Measurements from ENCODE around the gene TMEM109. TPM values are rescaled to one million over a fixed set of nuclear protein-coding genes. Genes with fewer than 3 reads are reported as not detected.

The TMEM109 gene
- total and polyA plus RNA-seq, 2 of the 4 experiments (the other 2 are of a cell fraction), result 15.1 to 69.7 TPM

DNA sequence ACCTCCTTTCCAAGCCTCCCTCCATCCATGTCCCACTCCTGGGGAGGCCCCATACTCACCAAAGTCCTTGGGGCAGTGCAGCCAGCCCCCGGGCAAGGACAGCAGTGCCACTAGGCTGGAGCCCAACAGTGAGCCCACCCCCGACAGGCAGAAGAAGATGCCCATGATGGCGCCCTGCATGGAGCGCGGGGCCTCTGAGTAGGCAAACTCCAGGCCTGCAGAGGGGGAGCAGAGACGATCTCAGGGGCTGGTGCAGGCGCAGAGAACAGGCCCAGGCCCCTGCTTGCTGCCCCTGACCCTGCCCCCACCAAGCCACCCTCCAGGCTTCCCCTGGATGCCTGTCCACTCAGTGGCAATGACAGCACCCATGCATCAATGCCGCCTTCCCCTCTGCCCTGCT lies 23.9 kb downstream of the TMEM109 start:
- ChIA-PET CTCF (no interaction called here), POLR2A (ENCODE audit: unreplicated experiment) (no interaction called here)
- Histone ChIP-seq H3K27me3 (ENCODE audit: control insufficient read depth, insufficient read depth, low read length) (no peaks in the 10 kb centered on the region), H3K4me3 (ENCODE audit: insufficient read depth, low read depth, low read length) (no peak overlapping the region), H2AK9ac (replicated peaks; ENCODE audit: low read depth, low read length, poor library complexity) (no peak overlapping the region), H4K20me1 (ENCODE audit: insufficient read depth, low read length) (no peaks in the 10 kb centered on the region), H3K4me2 (ENCODE audit: low read depth, low read length) (no peak overlapping the region), H4K91ac (ENCODE audit: insufficient read depth, low read depth, low read length) (no peak overlapping the region), H2BK20ac (ENCODE audit: low read depth, low read length) (no peak overlapping the region), H3K23ac (ENCODE audit: low read depth, low read length) (no peak overlapping the region), H3K18ac (ENCODE audit: low read depth, low read length) (no peak overlapping the region), H3K36me3 (ENCODE audit: control insufficient read depth, insufficient read depth, low read length) (peaks cover 34% of the 10 kb centered on the region), H3K56ac (ENCODE audit: extremely low read depth, insufficient read depth, low read length) (no peak overlapping the region), H3K4ac (ENCODE audit: low read depth, low read length) (no peak overlapping the region), H2BK15ac (ENCODE audit: low read depth, low read length) (no peak overlapping the region), H4K8ac (ENCODE audit: low read depth in 2 of 2, low read length in 2 of 2) (no peak overlapping the region), H3K9ac (ENCODE audit: low read depth, low read length) (no peak overlapping the region), H2BK120ac (ENCODE audit: low read depth, low read length) (no peak overlapping the region), H3K9me1 (ENCODE audit: insufficient read depth, low read length) (no peaks in the 10 kb centered on the region), H2BK5ac (ENCODE audit: low read depth, low read length, poor library complexity, severe bottlenecking) (no peak overlapping the region), H3K79me1 (ENCODE audit: low read depth in 1 of 2, low read length in 2 of 2) (no peaks in the 10 kb centered on the region), H4K5ac (ENCODE audit: low read depth, low read length) (no peak overlapping the region), H3K14ac (replicated peaks; ENCODE audit: low read depth, low read length) (no peak overlapping the region), H3K4me1 (ENCODE audit: control insufficient read depth, insufficient read depth, low read length) (peaks cover 1% of the 10 kb centered on the region; the same call in 1 of the 2 replicates), H2AFZ (replicated peaks; ENCODE audit: low read length, poor library complexity) (no peak overlapping the region), H3K9me3 (ENCODE audit: control insufficient read depth, insufficient read depth, low read length) (no peaks in the 10 kb centered on the region), H3K27ac (ENCODE audit: insufficient read depth, low read length) (no peak overlapping the region), H2AK5ac (ENCODE audit: low read depth, low read length) (no peak overlapping the region)
- TF ChIP-seq BHLHE40 (IDR thresholded peaks at IDR 0.05; ENCODE audit: low read depth, low read length) (no peak), CHD1 (IDR thresholded peaks at IDR 0.05; ENCODE audit: low read depth, low read length) (no peak), RFX5 (IDR thresholded peaks at IDR 0.05; ENCODE audit: low read depth, low read length) (no peak)
- BruUV-seq (replicated peaks), result no TSS peak
- dilution Hi-C loops (cut with HindIII; ENCODE audit: low sequenced_read_pairs, unreplicated experiment), result no loop called here
- intact Hi-C loops (cut with micrococcal nuclease), result no loop called here
- ATAC-seq (ENCODE audit: low read depth) (no peak), DNase-seq (no peak)
- WGBS, 2 experiments (ENCODE audit: extremely low coverage in 2 of 2, insufficient read length in 1 of 2), result no CpG with 5 or more reads among the region's 8 CpGs
- in situ Hi-C loops (cut with MboI; ENCODE audit: low sequenced_read_pairs), result no loop called here
